ENCODE results near the gene RPL14.
"Not testable (repeated sequence)": the region's sequence is repeated elsewhere in the genome, so short reads cannot be mapped to it uniquely, and the experiment has no call there.

Gene RPL14

GRCh38 chr3:40452562-40452875 lies 4.6 kb upstream of the RPL14 start:
- H3K4me3 ChIP-seq (ENCODE audit: low read depth, low read length) = peak overlapping the region; percentile 68
- TF ChIP-seq, protein P1, sequence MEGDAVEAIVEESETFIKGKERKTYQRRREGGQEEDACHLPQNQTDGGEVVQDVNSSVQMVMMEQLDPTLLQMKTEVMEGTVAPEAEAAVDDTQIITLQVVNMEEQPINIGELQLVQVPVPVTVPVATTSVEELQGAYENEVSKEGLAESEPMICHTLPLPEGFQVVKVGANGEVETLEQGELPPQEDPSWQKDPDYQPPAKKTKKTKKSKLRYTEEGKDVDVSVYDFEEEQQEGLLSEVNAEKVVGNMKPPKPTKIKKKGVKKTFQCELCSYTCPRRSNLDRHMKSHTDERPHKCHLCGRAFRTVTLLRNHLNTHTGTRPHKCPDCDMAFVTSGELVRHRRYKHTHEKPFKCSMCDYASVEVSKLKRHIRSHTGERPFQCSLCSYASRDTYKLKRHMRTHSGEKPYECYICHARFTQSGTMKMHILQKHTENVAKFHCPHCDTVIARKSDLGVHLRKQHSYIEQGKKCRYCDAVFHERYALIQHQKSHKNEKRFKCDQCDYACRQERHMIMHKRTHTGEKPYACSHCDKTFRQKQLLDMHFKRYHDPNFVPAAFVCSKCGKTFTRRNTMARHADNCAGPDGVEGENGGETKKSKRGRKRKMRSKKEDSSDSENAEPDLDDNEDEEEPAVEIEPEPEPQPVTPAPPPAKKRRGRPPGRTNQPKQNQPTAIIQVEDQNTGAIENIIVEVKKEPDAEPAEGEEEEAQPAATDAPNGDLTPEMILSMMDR (IDR thresholded peaks at IDR 0.05; ENCODE audit: borderline replicate concordance, insufficient read depth, low read depth, low read length) = no peak

GRCh38 chr3:40452876-40453730 lies 4.0 kb upstream of the RPL14 start:
- TF ChIP-seq, protein P1 (IDR thresholded peaks at IDR 0.05; ENCODE audit: borderline replicate concordance, insufficient read depth, low read depth, low read length) = no peak
- peak overlapping the region; percentile 68 for H3K4me3 ChIP-seq (ENCODE audit: low read depth, low read length)

GRCh38 chr3:40453933-40454332 lies 3.2 kb upstream of the RPL14 start:
- TF ChIP-seq, protein P1 (IDR thresholded peaks at IDR 0.05; ENCODE audit: borderline replicate concordance, insufficient read depth, low read depth, low read length) = no peak
- no peak overlapping the region for H3K4me3 ChIP-seq (ENCODE audit: low read depth, low read length)

DNA sequence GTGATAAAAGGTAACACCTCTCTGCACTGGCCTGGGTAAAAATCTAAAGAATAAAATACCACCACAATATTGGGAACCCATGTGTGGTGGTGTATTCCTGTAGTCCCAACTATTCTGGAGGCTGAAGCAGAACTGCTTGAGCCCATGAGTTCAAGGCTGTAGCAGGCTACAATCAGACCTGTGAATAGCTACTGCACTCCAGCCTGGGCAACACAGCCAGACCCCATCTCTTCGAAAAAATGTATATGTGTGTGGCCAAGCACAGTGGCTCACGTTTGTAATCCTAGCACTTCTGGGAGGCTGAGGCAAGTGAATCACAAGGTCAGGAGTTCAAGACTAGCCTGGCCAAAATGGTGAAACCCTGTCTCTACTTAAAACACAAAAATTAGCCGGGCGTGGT lies 1.8 kb upstream of the RPL14 start:
- no peak overlapping the region for H3K4me3 ChIP-seq (ENCODE audit: low read depth, low read length)
- TF ChIP-seq, protein P1 (IDR thresholded peaks at IDR 0.05; ENCODE audit: borderline replicate concordance, insufficient read depth, low read depth, low read length) = no peak

GRCh38 chr3:40456279-40456939 lies 730 bp upstream of the RPL14 start:
- TF ChIP-seq, protein P1 (IDR thresholded peaks at IDR 0.05; ENCODE audit: borderline replicate concordance, insufficient read depth, low read depth, low read length) = no peak
- H3K4me3 ChIP-seq (ENCODE audit: low read depth, low read length) = peak overlapping the region; percentile 76

DNA sequence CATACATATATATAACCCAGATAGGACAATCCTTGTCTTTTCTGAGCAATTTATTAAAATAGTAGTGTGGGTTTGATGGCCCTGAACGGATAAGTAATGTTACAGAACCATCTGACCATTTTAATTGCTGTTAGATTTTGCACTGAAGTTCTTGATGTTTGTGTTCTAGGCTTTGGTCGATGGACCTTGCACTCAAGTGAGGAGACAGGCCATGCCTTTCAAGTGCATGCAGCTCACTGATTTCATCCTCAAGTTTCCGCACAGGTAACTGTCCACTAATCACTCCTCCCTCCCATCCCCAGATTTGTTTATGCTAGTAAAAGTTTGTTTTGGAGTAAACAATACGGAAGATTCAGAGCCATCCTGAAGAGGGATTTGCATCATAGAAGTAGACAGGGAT lies 1.3 kb downstream of the RPL14 start:
- TF ChIP-seq, protein P1 (IDR thresholded peaks at IDR 0.05; ENCODE audit: borderline replicate concordance, insufficient read depth, low read depth, low read length) = no peak

GRCh38 chr3:40460481-40460880 lies 3.3 kb downstream of the RPL14 start:
- not testable (repeated sequence) for H3K4me3 ChIP-seq (ENCODE audit: low read depth, low read length)

More for the DNA sequence above, 1.3 kb downstream of the RPL14 start:
- H3K4me3 ChIP-seq (ENCODE audit: low read depth, low read length) = no peak overlapping the region
